ENCODE data around the gene GANAB.
"Not testable (repeated sequence)": the region's sequence is repeated elsewhere in the genome, so short reads cannot be mapped to it uniquely, and the experiment has no call there.

GANAB gene

GRCh38 chr11:62666259-62666926 is 20.0 kb upstream of the GANAB start:
- no peak for DNase-seq

- peak; percentile 60 to 76 for DNase-seq
Observed at GRCh38 chr11:62665599-62666258, 19.3 kb upstream of the GANAB start.

- DNase-seq, result peak; percentile 93 to 94
Observed at GRCh38 chr11:62665075-62665598, 18.7 kb upstream of the GANAB start, which contains the start of the genes C11orf98 and CSKMT. Gene C11orf98, minus strand, starts transcription at chr11:62665210. Its CDS starts 41 bp downstream, at chr11:62665169. Gene CSKMT, plus strand, starts transcription at chr11:62665312. Its CDS starts 568 bp downstream, at chr11:62665880.

GRCh38 chr11:62664405-62665074 is 18.1 kb upstream of the GANAB start:
- peak; percentile 41 to 42 for DNase-seq

GRCh38 chr11:62656796-62657429 is 10.5 kb upstream of the GANAB start:
- DNase-seq, result no peak

- DNase-seq, result no peak
Observed at GRCh38 chr11:62654297-62654696, 7.9 kb upstream of the GANAB start.

GRCh38 chr11:62652161-62653006 is 6.0 kb upstream of the GANAB start:
- no peak for DNase-seq

GRCh38 chr11:62650283-62650682 is 3.9 kb upstream of the GANAB start:
- not testable (repeated sequence) for DNase-seq

GRCh38 chr11:62649486-62649885 is 3.1 kb upstream of the GANAB start:
- DNase-seq, result no peak

GRCh38 chr11:62648967-62649364 is 2.6 kb upstream of the GANAB start:
- DNase-seq, result no peak

- DNase-seq, result no peak
Observed at GRCh38 chr11:62648185-62648966, 2.0 kb upstream of the GANAB start.

- DNase-seq, result no peak
Observed at GRCh38 chr11:62647609-62648005, 1.2 kb upstream of the GANAB start.

- no peak for DNase-seq
Observed at GRCh38 chr11:62646825-62647608, 604 bp upstream of the GANAB start.

GRCh38 chr11:62645671-62645945 is 805 bp downstream of the GANAB start:
- no peak for DNase-seq

- no peak for DNase-seq
Observed at GRCh38 chr11:62644220-62644619, 2.2 kb downstream of the GANAB start.

GRCh38 chr11:62632492-62632891 is 13.9 kb downstream of the GANAB start:
- no peak for DNase-seq

GRCh38 chr11:62627713-62628112 is 18.7 kb downstream of the GANAB start:
- DNase-seq, result no peak

GRCh38 chr11:62622476-62623089 is 23.8 kb downstream of the GANAB start:
- DNase-seq, result no peak

- peak; percentile 94 to 98 for DNase-seq
Observed at GRCh38 chr11:62621567-62622470, 24.6 kb downstream of the GANAB start, which contains the start of gene B3GAT3. Gene B3GAT3, minus strand, starts transcription at chr11:62621986. Its CDS starts 39 bp downstream, at chr11:62621947.

Measured in stimulated activated CD4-positive, alpha-beta T cell treated with anti-CD3 and anti-CD28 coated beads, Interleukin-4, amount 100 ng/mL, for 4 hours (primary cell).